Mucosa of rectum (tissue), 2 donors: ENCODE measurements around the gene LUZP2.

Source experiments
- H3K27ac ChIP-seq, 2 donors: one replicate each; pipeline ENCODE4 v1.7.0; 2013; ENCODE audit warnings: inconsistent platforms in 2 of 2, low read depth in 2 of 2, low read length in 2 of 2
- H3K27me3 ChIP-seq, 2 donors: one replicate each; pipeline ENCODE4 v1.7.0; 2013; ENCODE audit warnings: low read length in 2 of 2; ENCODE audit not compliant: control insufficient read depth in 2 of 2, insufficient read depth in 2 of 2
- H3K36me3 ChIP-seq, 2 donors: one replicate each; pipeline ENCODE4 v1.7.0; 2013; ENCODE audit warnings: low read length in 2 of 2; ENCODE audit not compliant: control insufficient read depth in 2 of 2, insufficient read depth in 2 of 2
- H3K4me1 ChIP-seq, 2 donors: one replicate each; pipeline ENCODE4 v1.7.0; 2013; ENCODE audit warnings: low read length in 2 of 2, mild to moderate bottlenecking in 1 of 2; ENCODE audit not compliant: control insufficient read depth in 2 of 2, insufficient read depth in 2 of 2
- H3K4me3 ChIP-seq, 2 donors: one replicate each; pipeline ENCODE4 v1.7.0; 2013; ENCODE audit warnings: low read length in 2 of 2
- H3K9ac ChIP-seq, 2 donors: one replicate each; pipeline ENCODE4 v1.7.0; 2013; ENCODE audit warnings: low read length in 2 of 2, low read depth in 1 of 2, mild to moderate bottlenecking in 1 of 2
- H3K9me3 ChIP-seq, 2 donors: one replicate each; pipeline ENCODE4 v1.7.0; 2013; ENCODE audit warnings: low read length in 2 of 2; ENCODE audit not compliant: control insufficient read depth in 2 of 2
- donor health status: healthy.
- donor health status: Normal muscosa, but diverticular disease.

The LUZP2 gene

DNA sequence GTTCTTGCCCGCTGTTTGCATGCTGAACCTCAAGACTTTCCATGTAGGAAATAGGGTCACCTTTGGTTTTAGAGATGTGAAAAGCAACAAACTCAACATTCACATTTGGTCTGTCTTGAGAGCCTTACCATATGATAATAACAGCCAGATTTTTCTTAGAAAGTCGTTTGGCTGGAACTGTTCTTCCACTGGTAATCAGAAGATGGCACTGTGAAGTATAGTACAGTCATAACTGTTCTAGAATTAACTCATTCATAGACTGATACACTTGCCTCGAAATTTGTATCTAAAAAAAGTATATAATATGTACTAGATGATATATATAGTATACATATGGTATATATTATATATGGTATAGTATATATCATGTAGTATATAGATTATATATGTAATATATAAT, 12.3 kb downstream of the LUZP2 start:
- Histone ChIP-seq H3K36me3 (no peaks in the 10 kb centered on the region), H3K27me3 (no peaks in the 10 kb centered on the region), H3K9ac (no peak overlapping the region)

GRCh38 chr11:24511511-24511910, 14.7 kb downstream of the LUZP2 start:
- Histone ChIP-seq H3K27ac (no peak overlapping the region), H3K4me1 (no peaks in the 10 kb centered on the region), H3K9me3 (no peaks in the 10 kb centered on the region), H3K4me3 (no peak overlapping the region), H3K27me3 (no peaks in the 10 kb centered on the region), H3K36me3 (no peaks in the 10 kb centered on the region), H3K9ac (no peak overlapping the region)

More for the DNA sequence above, 12.3 kb downstream of the LUZP2 start:
- Histone ChIP-seq H3K4me3 (no peak overlapping the region), H3K27ac (no peak overlapping the region), H3K9me3 (no peaks in the 10 kb centered on the region), H3K4me1 (no peaks in the 10 kb centered on the region)

DNA sequence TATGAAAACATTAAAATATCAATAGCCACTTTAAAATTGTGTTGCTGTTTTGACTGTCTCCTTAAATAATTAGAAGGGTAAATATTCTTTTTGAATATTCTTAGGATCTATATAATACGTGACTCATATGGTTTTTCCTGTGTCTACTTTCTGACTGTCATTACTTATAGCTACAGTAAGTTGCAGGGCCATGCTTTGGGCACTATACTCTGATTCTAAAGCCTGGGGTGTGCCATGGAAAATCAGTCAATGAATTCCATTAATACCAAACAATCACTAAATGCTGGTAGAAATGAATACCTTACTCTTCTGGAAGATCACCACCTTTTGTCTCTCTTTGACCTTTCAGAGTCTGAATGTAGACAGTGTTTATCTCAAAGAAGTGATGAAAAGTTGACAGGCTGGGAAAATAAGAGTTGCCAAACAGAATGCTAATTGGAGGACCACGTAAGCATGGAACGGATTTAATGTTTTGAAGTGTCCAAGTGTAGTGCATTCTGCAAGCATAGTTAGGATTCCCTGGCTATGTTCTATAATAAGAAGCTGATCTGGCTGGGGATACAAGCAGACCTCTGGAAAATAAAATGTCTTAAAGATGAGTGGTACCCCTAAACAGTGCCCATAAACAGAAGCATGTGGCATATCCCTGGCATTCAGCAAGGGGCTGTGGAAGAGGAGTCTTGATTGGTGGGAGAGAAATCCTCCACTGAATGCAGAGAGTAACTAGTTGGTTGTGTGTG, 16.8 kb downstream of the LUZP2 start:
- Histone ChIP-seq H3K27ac (no peak overlapping the region), H3K4me1 (no peaks in the 10 kb centered on the region), H3K36me3 (no peaks in the 10 kb centered on the region), H3K4me3 (no peak overlapping the region), H3K9ac (no peak overlapping the region), H3K9me3 (no peaks in the 10 kb centered on the region), H3K27me3 (no peaks in the 10 kb centered on the region)

- no peak overlapping the region for H3K9ac ChIP-seq
- H3K9me3 ChIP-seq, result no peaks in the 10 kb centered on the region
- H3K27ac ChIP-seq, result no peak overlapping the region
- no peaks in the 10 kb centered on the region for H3K4me1 ChIP-seq
- H3K36me3 ChIP-seq, result no peaks in the 10 kb centered on the region
- no peak overlapping the region for H3K4me3 ChIP-seq
- no peaks in the 10 kb centered on the region for H3K27me3 ChIP-seq
Measured at GRCh38 chr11:24514219-24514594, 17.4 kb downstream of the LUZP2 start.

GRCh38 chr11:24515632-24516031, 18.8 kb downstream of the LUZP2 start:
- no peaks in the 10 kb centered on the region for H3K4me1 ChIP-seq
- no peak overlapping the region for H3K9ac ChIP-seq
- no peak overlapping the region for H3K4me3 ChIP-seq
- no peaks in the 10 kb centered on the region for H3K9me3 ChIP-seq
- no peaks in the 10 kb centered on the region for H3K36me3 ChIP-seq
- H3K27me3 ChIP-seq, result no peaks in the 10 kb centered on the region
- no peak overlapping the region for H3K27ac ChIP-seq

DNA sequence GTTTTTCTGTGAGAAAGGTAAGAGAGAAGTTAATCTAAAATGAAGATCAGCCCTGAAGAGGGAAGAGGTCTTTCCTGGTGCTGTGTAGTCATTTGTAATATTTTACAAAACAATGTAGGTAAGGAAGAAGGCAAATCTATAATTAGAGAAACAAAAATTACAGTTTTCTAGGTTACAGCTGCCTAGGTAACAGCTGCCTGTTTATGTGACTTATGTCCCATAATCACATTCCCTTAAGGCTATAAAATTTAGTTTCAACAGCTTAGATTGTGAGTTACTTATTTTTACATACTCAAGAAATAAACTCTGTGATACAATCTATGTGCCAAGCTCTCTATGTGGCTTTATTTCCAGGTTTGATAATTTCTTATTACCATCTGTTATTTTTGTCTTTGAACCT, 19.8 kb downstream of the LUZP2 start:
- no peak overlapping the region for H3K27ac ChIP-seq
- no peaks in the 10 kb centered on the region for H3K4me1 ChIP-seq
- H3K36me3 ChIP-seq, result no peaks in the 10 kb centered on the region
- no peaks in the 10 kb centered on the region for H3K9me3 ChIP-seq
- H3K9ac ChIP-seq, result no peak overlapping the region
- no peaks in the 10 kb centered on the region for H3K27me3 ChIP-seq
- H3K4me3 ChIP-seq, result no peak overlapping the region

DNA sequence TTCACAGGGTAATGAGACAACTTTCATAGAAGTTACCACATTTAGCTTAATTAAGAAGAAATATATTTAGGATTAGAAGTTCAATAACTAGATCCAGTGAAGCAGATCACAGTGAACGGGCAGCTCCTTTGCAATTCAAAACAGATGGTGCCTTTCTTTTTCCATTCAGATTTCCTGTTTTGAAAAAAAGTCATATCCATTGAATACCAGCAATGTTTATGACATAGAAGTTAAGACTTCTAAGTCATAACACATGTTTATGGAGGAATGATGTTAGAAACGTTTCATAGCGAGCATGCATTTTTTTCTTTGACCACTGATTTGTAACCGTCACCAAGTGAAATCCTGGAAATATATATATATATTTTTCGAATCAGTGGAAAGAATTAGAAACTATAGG, 24.7 kb downstream of the LUZP2 start:
- Histone ChIP-seq H3K9me3 (no peaks in the 10 kb centered on the region), H3K27me3 (no peaks in the 10 kb centered on the region), H3K4me1 (no peaks in the 10 kb centered on the region), H3K4me3 (no peak overlapping the region), H3K36me3 (no peaks in the 10 kb centered on the region), H3K9ac (no peak overlapping the region), H3K27ac (no peak overlapping the region)

DNA sequence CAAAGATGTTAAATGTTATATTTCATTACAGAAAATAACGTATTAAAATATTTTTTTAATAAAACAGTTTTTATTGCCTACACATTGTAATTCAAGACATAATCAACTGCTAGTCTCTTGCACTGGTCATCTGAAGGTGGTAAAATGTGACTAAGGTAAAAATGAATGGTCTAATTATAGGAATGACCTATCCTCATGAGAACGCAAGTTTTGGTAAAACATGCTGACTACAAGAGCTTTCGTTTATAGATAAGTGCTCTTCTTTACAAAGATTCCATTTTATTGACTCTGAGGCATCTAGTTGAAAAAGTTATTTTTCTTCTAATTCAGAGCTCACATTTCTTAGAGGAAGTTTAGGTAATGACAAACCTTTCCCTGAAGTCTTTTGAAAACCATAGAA, 27.3 kb downstream of the LUZP2 start:
- H3K9ac ChIP-seq, result no peak overlapping the region
- no peak overlapping the region for H3K27ac ChIP-seq
- H3K9me3 ChIP-seq, result no peaks in the 10 kb centered on the region
- no peak overlapping the region for H3K4me3 ChIP-seq
- no peaks in the 10 kb centered on the region for H3K36me3 ChIP-seq
- H3K4me1 ChIP-seq, result no peaks in the 10 kb centered on the region
- no peaks in the 10 kb centered on the region for H3K27me3 ChIP-seq

DNA sequence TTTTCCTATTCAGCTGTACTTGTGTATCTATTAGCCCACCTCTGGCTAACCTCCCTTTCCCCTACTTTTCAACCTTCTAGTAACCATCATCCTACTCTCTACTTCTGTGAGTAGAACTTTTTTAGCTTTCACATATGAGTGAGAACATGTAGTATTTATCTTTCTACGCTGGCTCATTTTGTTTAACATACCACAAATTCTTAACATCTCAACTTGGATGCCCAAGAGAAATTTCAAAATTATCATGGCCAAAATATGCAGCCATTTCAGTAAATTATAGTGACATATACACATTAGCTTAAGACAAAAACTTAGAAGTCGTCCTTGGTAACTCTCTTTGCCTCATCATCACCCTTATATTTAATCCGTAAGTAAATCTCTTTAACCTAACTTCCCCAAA, 34.7 kb downstream of the LUZP2 start:
- no peak overlapping the region for H3K4me3 ChIP-seq
- no peak overlapping the region for H3K9ac ChIP-seq
- H3K27me3 ChIP-seq, result no peaks in the 10 kb centered on the region
- H3K27ac ChIP-seq, result no peak overlapping the region
- H3K9me3 ChIP-seq, result no peaks in the 10 kb centered on the region
- H3K36me3 ChIP-seq, result no peaks in the 10 kb centered on the region
- no peaks in the 10 kb centered on the region for H3K4me1 ChIP-seq

- Histone ChIP-seq H3K27me3 (no peaks in the 10 kb centered on the region), H3K27ac (no peak overlapping the region), H3K9ac (no peak overlapping the region), H3K4me3 (no peak overlapping the region), H3K9me3 (no peaks in the 10 kb centered on the region), H3K36me3 (no peaks in the 10 kb centered on the region), H3K4me1 (no peaks in the 10 kb centered on the region)
Measured at GRCh38 chr11:24543771-24544170, 46.9 kb downstream of the LUZP2 start.

DNA sequence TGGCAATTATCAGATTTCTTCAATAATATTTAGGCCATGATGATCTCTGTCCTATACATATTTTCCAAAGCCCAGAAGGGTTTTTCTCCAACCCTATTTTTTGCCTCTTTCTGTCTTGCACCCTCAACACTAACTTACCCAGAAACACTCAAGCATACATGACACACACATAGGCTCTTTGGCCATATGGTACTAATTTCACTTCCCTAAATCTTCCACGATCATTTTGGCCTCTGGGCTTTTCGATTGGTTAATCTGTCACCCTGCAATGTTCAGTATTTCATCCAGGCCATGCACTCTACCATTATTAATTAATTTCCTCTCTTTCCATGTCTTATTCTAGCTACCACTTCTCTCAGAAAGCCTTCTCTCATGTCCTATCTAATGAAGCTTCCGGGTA, 59.8 kb downstream of the LUZP2 start:
- Histone ChIP-seq H3K4me1 (peaks cover 0 to 9% of the 10 kb centered on the region in 2 donors), H3K9me3 (no peaks in the 10 kb centered on the region), H3K27me3 (no peaks in the 10 kb centered on the region), H3K27ac (no peak overlapping the region), H3K9ac (no peak overlapping the region), H3K4me3 (no peak overlapping the region), H3K36me3 (no peaks in the 10 kb centered on the region)
